Measurements from ENCODE around the gene KIR3DL3.

GRCh38 chr19:54724644-54725043, 402 bp downstream of the KIR3DL3 start:
- TF ChIP-seq, protein P1, sequence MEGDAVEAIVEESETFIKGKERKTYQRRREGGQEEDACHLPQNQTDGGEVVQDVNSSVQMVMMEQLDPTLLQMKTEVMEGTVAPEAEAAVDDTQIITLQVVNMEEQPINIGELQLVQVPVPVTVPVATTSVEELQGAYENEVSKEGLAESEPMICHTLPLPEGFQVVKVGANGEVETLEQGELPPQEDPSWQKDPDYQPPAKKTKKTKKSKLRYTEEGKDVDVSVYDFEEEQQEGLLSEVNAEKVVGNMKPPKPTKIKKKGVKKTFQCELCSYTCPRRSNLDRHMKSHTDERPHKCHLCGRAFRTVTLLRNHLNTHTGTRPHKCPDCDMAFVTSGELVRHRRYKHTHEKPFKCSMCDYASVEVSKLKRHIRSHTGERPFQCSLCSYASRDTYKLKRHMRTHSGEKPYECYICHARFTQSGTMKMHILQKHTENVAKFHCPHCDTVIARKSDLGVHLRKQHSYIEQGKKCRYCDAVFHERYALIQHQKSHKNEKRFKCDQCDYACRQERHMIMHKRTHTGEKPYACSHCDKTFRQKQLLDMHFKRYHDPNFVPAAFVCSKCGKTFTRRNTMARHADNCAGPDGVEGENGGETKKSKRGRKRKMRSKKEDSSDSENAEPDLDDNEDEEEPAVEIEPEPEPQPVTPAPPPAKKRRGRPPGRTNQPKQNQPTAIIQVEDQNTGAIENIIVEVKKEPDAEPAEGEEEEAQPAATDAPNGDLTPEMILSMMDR (conservative IDR thresholded peaks at IDR 0.05), result no peak
- no peak for TF ChIP-seq ZFX (IDR thresholded peaks at IDR 0.05)

All from C4-2B (cell line).